Right cardiac atrium (tissue), 5 donors: ENCODE data around the gene ACCS. TPM values are rescaled to one million over a fixed set of nuclear protein-coding genes. Genes with fewer than 3 reads are reported as not detected.
A peak's percentile ranks its signal among the peaks of the same experiment; 100 is the strongest.

Experiments
- ATAC-seq, 2 donors: fragments of 200-7000 bp; cut with Tn5 transposase; one replicate each; pipeline versions ENCODE4 v1.8.0 to v1.9.1; 2020; ENCODE audit warnings: moderate library complexity in 2 of 2, mild to moderate bottlenecking in 1 of 2
- DNase-seq, 3 donors: peaks; one replicate each; pipeline ENCODE4 v3.0.0-alpha.2; 2020
- H3K27ac ChIP-seq: one replicate; pipeline ENCODE4 v1.5.1; 2013; ENCODE audit warnings: mild to moderate bottlenecking, low read length, control low read depth, moderate library complexity
- H3K27me3 ChIP-seq: one replicate; pipeline ENCODE4 v1.6.1; 2013; ENCODE audit not compliant: control insufficient read depth, insufficient read depth
- H3K4me1 ChIP-seq: one replicate; pipeline ENCODE4 v1.6.1; 2013; ENCODE audit warnings: low read length; ENCODE audit not compliant: control insufficient read depth, insufficient read depth
- H3K4me3 ChIP-seq: one replicate; pipeline ENCODE4 v1.5.1; 2013; ENCODE audit warnings: low read length, control low read depth
- H3K9me3 ChIP-seq: one replicate; pipeline ENCODE4 v1.6.1; 2013; ENCODE audit warnings: low read length; ENCODE audit not compliant: control insufficient read depth
- WGBS: extraction: QIAGEN DNeasy Blood & Tissue Kit; methylation state at CpG from one replicate; pipeline ENCODE4 v1.1.7; 2013; 5-methylcytosine and 5-hydroxymethylcytosine counted together
- intact Hi-C, 4 donors: fragments of 100-400 bp; cut with DNase I; formaldehyde crosslinking; loops; one replicate each; pipeline versions ENCODE4 v1.11.0 to v1.14.0; 2022 to 2023
- long read RNA-seq, 4 donors: library from polyadenylated mRNA; unstranded; transcript quantifications; one replicate each; pipeline ENCODE4 v2.0.0, GENCODE V29; 2020 to 2021
- polyA plus RNA-seq: library from polyadenylated mRNA; stranded (reverse); fragments of 200-250 nt; gene quantifications from one replicate; pipeline ENCODE4 v1.2.3, GENCODE V29; 2013
- total RNA-seq, 4 donors: library from RNA; stranded (reverse); fragmentation: NEBNext Ultra II Directional; extraction: Animal tissue kit (Norgen Biotek cat#: 25700); gene quantifications; one replicate each; pipeline ENCODE4 v1.2.1, GENCODE V29; 2021
- donor health status: healthy with polysubstance abuse.
- donor health status: DM: no; HTN: yes; CAD: no.
- donor health status: DM: no; HTN: no; CAD: no.
- donor health status: DM: no; HTN: yes; CAD: no; lungs with severe emphysema.
- donor health status: DM: yes; HTN: yes; CAD: no.

The ACCS gene, protein sequence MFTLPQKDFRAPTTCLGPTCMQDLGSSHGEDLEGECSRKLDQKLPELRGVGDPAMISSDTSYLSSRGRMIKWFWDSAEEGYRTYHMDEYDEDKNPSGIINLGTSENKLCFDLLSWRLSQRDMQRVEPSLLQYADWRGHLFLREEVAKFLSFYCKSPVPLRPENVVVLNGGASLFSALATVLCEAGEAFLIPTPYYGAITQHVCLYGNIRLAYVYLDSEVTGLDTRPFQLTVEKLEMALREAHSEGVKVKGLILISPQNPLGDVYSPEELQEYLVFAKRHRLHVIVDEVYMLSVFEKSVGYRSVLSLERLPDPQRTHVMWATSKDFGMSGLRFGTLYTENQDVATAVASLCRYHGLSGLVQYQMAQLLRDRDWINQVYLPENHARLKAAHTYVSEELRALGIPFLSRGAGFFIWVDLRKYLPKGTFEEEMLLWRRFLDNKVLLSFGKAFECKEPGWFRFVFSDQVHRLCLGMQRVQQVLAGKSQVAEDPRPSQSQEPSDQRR
- 10 to 100 TPM; 11.4 to 18.8 (median 14.2) TPM for total RNA-seq
- 19.3 TPM for polyA plus RNA-seq
- long read RNA-seq, donor 1, partial matches to known transcripts = 3 of 11 reads
- long read RNA-seq, donor 1, other reads (novel, unspliced or antisense) = 6 of 11 reads
- long read RNA-seq, donor 2, partial matches to known transcripts = 2 of 5 reads
- long read RNA-seq, donor 2, other reads (novel, unspliced or antisense) = 3 of 5 reads
- long read RNA-seq, donor 3, transcript ACCS-201 (15 exons, 2,362 nt) = major isoform, 6 of 20 reads
- long read RNA-seq, donor 3, partial matches to known transcripts = 2 of 20 reads
- long read RNA-seq, donor 3, other reads (novel, unspliced or antisense) = 12 of 20 reads
- long read RNA-seq, donor 4, partial matches to known transcripts = 0 of 8 reads
- long read RNA-seq, donor 4, other reads (novel, unspliced or antisense) = 7 of 8 reads

DNA sequence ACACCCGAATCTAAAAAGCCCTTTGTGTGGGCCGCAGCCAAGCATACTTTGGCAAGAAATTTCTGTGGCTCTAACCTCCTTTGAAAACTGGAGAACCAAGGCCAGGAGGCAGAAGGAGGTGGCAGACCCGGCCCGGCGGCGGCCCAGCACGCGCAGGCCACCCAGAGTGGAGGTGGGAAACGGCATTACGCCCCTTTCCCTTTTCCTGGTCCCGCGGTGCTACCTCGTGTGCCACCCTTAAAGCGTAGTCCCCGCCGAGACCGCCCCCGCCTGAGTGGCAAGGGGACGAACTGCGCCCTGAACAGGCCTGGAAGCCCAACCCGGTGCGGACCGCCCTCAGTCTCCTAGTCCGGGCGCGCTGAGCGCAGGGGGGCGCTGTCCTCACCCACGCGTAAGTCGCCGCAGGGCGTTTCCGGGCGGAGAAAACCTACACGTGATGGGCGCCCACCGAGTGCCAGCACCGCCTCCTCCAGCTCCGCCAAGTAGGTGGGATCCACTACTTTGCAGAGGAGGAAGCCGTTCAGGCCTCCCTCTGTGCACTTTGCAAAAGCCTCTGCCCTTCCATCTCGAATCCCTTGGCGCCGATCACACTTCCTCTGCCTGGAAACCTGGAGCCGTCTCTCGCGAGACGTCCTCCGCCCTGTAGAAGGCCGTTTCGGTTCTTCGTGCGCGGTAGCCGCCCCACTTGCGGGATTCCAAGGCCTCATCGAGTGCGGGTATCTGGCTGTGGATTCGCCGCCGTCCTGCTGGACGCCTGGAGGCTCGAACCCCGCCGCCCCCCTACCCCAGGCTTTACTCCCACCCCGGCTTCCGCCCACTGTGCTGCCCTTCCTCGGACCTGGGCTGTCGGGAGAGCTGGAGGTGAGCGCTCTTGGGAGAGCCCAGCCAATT is at the start of gene ACCS:
Gene ACCS, plus strand, starts transcription at position 430 of the 891 bp plus-strand sequence. CDS start 1,358 bp downstream, outside the sequence.
- peak; percentile 97 for ATAC-seq
- H3K27me3 ChIP-seq = no peaks in the 10 kb centered on the region
- H3K9me3 ChIP-seq = no peaks in the 10 kb centered on the region
- H3K4me1 ChIP-seq = peaks cover 7% of the 10 kb centered on the region
- H3K27ac ChIP-seq = peak within 1 kb of the TSS; percentile 93
- peak within 1 kb of the TSS; percentile 86 for H3K4me3 ChIP-seq
- WGBS = under 1% methylated on average over 70 of the region's 70 CpGs
- DNase-seq = peak; percentile 98 to 99 (median 99)
- intact Hi-C loops = no loop called here

DNA sequence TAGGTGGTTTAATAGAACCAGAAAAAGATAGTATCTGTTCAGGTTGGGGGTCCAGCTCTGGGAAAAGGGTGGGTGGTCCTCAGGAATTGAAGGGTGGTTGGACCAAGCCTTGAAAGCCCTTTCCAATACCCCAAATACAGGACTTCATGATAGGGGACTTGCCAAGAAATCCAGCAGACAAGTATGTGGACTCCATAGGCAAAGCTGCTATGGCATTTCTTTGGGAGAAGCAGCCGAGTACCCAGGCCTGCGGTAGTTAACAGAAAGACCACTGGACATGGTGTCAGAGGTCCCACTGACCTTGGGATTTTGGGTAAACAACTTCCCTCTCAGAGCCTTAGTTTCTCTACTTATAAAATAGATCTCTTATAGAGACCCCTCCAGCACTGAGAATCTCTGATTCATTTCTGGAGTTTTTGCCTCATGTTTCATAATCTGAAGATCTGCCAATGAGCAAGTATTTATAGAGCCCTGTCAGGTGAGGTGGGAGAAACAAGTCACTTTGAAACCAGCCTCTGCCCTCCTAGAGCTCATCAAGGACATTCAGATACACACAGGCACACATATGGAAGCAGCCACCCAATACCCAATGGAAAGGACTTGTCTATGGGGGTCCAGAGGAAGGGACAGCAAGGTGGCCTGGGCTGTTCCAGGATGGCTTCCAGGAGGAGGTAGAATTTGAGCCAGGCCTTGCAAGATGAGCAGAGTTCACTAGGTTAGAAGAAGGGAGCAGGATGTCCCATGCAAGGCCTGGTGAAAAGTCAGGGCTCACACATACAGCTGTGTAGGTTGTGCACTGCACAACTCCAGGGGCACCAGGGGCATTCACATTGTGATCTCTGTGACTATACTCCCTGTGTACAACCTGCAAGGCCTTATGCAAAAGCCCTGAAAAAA is 49.3 kb upstream of the ACCS start:
- WGBS = 96% methylated on average over 2 of the region's 2 CpGs
- Histone ChIP-seq H3K4me3 (no peak overlapping the region), H3K27ac (no peak overlapping the region), H3K9me3 (no peaks in the 10 kb centered on the region), H3K4me1 (peaks cover 24% of the 10 kb centered on the region), H3K27me3 (no peaks in the 10 kb centered on the region)
- ATAC-seq = no peak
- DNase-seq = no peak
- intact Hi-C loops = no loop called here

DNA sequence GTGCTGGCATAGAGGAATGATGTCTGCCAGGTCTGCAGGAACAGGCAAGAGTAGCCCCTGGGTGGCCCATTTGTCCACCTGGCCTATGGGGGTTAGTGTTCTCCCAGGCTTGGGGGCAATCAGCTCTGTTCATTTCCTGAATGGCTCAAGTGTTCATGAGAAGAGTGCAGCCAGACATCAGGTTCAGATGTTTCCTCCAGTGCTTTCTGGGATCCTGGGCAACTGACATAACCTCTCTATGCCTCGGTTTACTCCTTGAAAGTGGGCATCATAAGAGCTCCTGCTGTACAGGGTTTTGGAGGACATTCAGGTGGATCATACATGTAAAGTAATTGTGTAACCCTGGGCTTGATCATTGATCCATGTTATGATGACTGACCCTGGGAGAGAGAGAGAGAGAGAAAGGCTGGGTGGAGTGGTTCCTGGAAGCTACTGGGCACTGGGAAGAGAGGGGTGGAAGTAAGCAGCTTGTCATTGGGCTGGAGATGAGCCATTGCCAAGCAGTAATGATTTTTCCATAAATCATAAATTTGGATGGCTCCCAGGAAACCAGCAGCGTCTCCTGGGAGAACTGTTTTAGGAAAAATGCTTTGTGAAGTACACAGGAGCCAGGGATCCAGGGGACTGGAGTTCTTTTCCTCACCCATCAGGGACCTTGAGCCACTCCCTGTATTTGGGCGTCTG is 48.5 kb upstream of the ACCS start:
- WGBS = 66% methylated on average over 3 of the region's 3 CpGs
- ATAC-seq = peak; percentile 17 to 27
- H3K27ac ChIP-seq = peak overlapping the region; percentile 73

DNA sequence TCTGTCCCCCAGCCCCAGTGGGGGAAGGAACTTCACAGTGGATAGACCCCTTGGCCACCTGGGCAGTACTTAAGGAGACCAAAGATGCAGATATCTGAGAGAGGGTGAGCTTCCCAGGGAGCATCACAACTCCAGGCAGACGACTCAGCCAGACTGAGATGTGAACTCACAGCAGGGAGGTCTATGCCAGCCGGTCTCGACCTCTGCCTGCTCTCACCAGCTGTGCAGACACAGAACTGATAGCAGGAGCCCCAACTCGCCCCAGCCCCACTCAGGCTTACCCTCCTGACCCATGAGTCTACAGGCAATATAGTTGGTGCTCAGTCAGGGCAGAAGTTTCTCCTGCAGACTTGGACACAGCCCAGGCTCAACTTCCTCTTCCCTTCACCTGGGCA is 47.9 kb upstream of the ACCS start:
- H3K27me3 ChIP-seq = no peaks in the 10 kb centered on the region
- 20% methylated on average over 4 of the region's 4 CpGs for WGBS
- no peak for DNase-seq
- H3K9me3 ChIP-seq = no peaks in the 10 kb centered on the region
- H3K4me3 ChIP-seq = no peak overlapping the region
- peak; percentile 17 to 25 for ATAC-seq
- peak overlapping the region; percentile 73 for H3K27ac ChIP-seq
- intact Hi-C loops = no loop called here
- peaks cover 24% of the 10 kb centered on the region for H3K4me1 ChIP-seq

More for the DNA sequence above, 48.5 kb upstream of the ACCS start:
- intact Hi-C loops = no loop called here
- no peak for DNase-seq
- Histone ChIP-seq H3K9me3 (no peaks in the 10 kb centered on the region), H3K4me1 (peaks cover 24% of the 10 kb centered on the region), H3K4me3 (no peak overlapping the region), H3K27me3 (no peaks in the 10 kb centered on the region)

DNA sequence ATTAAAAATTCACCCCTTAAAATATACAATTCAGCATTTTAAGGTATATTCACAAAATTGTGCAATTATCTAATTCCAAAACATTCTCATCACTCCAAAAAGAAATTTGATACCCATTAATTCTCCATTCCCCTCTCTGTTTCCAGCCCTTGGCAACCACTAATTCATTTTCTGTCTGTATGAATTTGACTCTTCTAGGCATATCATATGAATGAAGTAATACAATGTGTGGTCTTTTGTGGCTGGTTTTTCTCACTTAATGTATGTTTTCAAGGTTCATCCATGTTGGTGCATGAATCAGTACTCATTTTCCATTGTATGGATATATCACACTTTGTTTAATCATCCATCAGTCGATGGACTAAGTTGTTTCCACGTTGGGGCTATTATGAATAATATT is 47.2 kb upstream of the ACCS start:
- peaks cover 24% of the 10 kb centered on the region for H3K4me1 ChIP-seq
- H3K4me3 ChIP-seq = no peak overlapping the region
- H3K27ac ChIP-seq = no peak overlapping the region
- intact Hi-C loops = no loop called here
- ATAC-seq (no peak), DNase-seq (no peak)
- H3K9me3 ChIP-seq = no peaks in the 10 kb centered on the region
- WGBS = 71% methylated on average over 2 of the region's 2 CpGs
- no peaks in the 10 kb centered on the region for H3K27me3 ChIP-seq

DNA sequence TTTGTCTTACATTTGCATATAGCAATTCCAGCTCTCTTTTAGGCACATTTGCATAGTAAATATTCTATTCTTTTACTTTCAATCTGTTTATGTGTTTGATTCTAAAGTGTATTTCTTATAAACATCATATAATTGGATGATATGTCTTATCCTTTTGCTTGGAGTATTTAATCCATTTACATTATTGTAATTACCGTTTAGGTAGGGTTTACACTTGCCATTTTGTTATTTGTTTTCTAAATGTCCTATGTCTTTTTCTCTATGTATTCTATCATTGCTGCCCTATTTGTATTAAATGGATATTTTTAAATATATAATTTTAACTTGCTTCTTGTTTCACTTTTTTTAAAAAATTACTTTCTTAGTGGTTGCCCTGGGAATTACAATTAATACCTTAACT is 41.1 kb upstream of the ACCS start:
- no peak overlapping the region for H3K4me3 ChIP-seq
- WGBS = 96% methylated on average over 1 of the region's 1 CpG
- no peak overlapping the region for H3K27ac ChIP-seq
- no peaks in the 10 kb centered on the region for H3K9me3 ChIP-seq
- DNase-seq (no peak), ATAC-seq (no peak)
- H3K27me3 ChIP-seq = no peaks in the 10 kb centered on the region
- H3K4me1 ChIP-seq = no peaks in the 10 kb centered on the region
- intact Hi-C loops = no loop called here

DNA sequence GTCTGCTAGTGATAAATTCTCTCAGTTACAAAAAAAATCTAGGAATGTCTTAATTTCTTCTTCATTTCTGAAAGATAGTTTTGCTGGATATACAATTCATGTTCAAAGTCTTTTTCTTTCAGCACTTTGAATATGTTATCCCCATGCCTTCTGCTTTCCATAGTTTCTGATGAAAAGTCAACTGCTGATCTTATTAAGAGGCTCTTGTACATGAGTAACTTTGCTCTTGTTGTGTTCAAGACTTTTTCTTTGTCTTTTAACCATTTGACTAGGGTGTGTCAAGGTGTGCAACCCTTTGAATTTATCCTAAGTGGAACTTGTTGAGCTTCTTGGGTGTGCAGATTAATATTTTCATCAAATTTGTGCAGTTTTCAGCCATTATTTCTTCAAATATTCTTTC is 40.3 kb upstream of the ACCS start:
- no peaks in the 10 kb centered on the region for H3K27me3 ChIP-seq
- H3K27ac ChIP-seq = no peak overlapping the region
- peaks cover under 1% of the 10 kb centered on the region for H3K4me1 ChIP-seq
- H3K4me3 ChIP-seq = no peak overlapping the region
- no peaks in the 10 kb centered on the region for H3K9me3 ChIP-seq
- ATAC-seq = no peak
- no peak for DNase-seq
- intact Hi-C loops = no loop called here

DNA sequence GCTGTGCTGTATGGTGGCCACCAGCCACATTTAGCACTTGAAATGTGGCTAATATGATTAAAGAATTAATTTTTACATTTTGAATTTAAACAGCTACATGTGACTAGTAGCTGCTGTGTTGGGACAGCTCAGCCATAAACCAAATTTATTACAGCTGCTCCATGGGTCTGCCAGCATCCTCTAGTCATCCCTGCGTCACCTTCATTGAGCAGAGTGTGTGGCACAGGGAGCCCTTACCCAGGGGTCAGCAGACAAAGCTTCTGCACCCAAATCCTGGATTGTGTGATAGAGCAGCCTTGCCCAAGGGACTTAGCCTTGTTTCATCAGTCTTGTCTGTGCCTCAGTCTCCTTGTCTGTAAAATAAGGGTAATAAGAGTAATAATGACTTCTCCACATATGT is 37.7 kb upstream of the ACCS start:
- Histone ChIP-seq H3K27me3 (no peaks in the 10 kb centered on the region), H3K9me3 (no peaks in the 10 kb centered on the region), H3K4me3 (no peak overlapping the region), H3K4me1 (peaks cover 12% of the 10 kb centered on the region), H3K27ac (no peak overlapping the region)
- ATAC-seq (no peak), DNase-seq (no peak)
- WGBS = 93% methylated on average over 1 of the region's 1 CpG
- intact Hi-C loops = no loop called here

DNA sequence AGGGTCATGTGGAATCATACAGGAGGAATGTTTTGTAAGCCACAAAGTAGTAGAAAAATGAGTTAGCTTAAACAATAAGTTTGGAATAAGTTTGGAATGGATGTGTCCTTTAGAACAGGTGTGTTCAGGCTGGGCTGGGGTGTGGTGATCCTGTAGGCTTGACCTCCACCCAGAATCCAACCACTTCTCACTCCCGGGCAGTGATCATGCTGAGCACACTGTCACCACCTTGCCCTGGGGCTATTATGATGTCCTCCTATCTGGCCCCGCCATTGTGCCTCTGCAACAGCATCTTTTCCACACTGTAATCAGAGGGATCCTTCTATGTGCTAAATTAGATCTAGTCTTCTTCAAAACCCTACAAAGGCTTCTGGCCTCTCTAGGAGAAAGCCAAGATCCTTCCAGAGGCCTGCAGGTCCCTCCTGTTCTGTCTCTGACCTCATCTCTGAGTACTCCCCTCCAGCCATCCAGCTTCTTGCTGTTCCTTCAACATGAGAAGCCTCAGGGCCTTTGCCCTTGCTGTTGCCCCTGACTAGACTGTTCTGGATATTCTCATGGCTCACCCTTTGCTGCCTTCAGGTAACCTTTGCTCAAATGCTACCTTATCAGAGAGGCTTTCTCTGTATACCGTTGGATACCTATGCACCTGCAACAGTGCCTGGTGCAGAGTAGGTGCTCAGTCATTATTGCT is 37.1 kb upstream of the ACCS start:
- WGBS = 94% methylated on average over 3 of the region's 3 CpGs
- H3K4me1 ChIP-seq = peaks cover 12% of the 10 kb centered on the region
- ATAC-seq = no peak

More for the DNA sequence above, 37.1 kb upstream of the ACCS start:
- H3K27me3 ChIP-seq = no peaks in the 10 kb centered on the region
- H3K4me3 ChIP-seq = no peak overlapping the region
- intact Hi-C loops = no loop called here
- no peak overlapping the region for H3K27ac ChIP-seq
- no peaks in the 10 kb centered on the region for H3K9me3 ChIP-seq
- no peak for DNase-seq
